HepG2 (cell line): ENCODE results near the gene HSPA1A. TPM values are rescaled to one million over a fixed set of nuclear protein-coding genes. Genes with fewer than 3 reads are reported as not detected.

ENCODE experiments used
- CBX2 ChIP-seq, 2 experiments: fragments of 200-600 bp in 1 of 2; sonication (generic); formaldehyde crosslinking in 1 of 2; IDR thresholded peaks; 2 replicates each; pipeline versions ENCODE4 v1.7.0 to v1.8.1; 2018 to 2022; ENCODE audit warnings: low read depth in 2 of 2, low read length in 1 of 2, mild to moderate bottlenecking in 1 of 2, missing genetic modification reagents in 1 of 2
- HOXA9 ChIP-seq: sonication (generic); formaldehyde crosslinking; IDR thresholded peaks from 2 replicates; pipeline ENCODE4 v1.8.1; 2022; ENCODE audit warnings: missing genetic modification reagents, mild to moderate bottlenecking, moderate library complexity, borderline replicate concordance
- IRF2 ChIP-seq: IDR thresholded peaks from 2 replicates; pipeline ENCODE4 v1.6.1; 2018; ENCODE audit warnings: missing genetic modification reagents, missing compliant biosample characterization
- PHB2 ChIP-seq: fragments of 450-650 bp; IDR thresholded peaks from 2 replicates; pipeline ENCODE4 v1.6.1; 2018; ENCODE audit not compliant: partially characterized antibody
- POLR2G ChIP-seq: fragments of 200-400 bp; formaldehyde crosslinking; IDR thresholded peaks from 2 replicates; pipeline ENCODE4 v1.6.1; 2018; ENCODE audit warnings: mild to moderate bottlenecking, low read depth, low read length, moderate library complexity
- SPEN ChIP-seq: sonication (generic); formaldehyde crosslinking; IDR thresholded peaks from 2 replicates; pipeline ENCODE4 v1.5.1; 2020; ENCODE audit warnings: low read depth, mild to moderate bottlenecking, missing genetic modification reagents
- TEAD2 ChIP-seq: sonication (generic); formaldehyde crosslinking; IDR thresholded peaks from 2 replicates; pipeline ENCODE4 v1.9.0; 2021; ENCODE audit warnings: missing genetic modification reagents
- ZBTB20 ChIP-seq: sonication (generic); formaldehyde crosslinking; IDR thresholded peaks from 2 replicates; pipeline ENCODE4 v1.8.1; 2023; ENCODE audit warnings: missing genetic modification reagents, low read depth, mild to moderate bottlenecking, borderline replicate concordance
- ZFP41 ChIP-seq: sonication (generic); formaldehyde crosslinking; IDR thresholded peaks from 2 replicates; pipeline ENCODE4 v1.4.0; 2020; ENCODE audit warnings: mild to moderate bottlenecking, missing genetic modification reagents, borderline replicate concordance
- ZFP90 ChIP-seq: sonication (generic); formaldehyde crosslinking; IDR thresholded peaks from 2 replicates; pipeline ENCODE4 v1.8.0; 2022; ENCODE audit warnings: missing genetic modification reagents, mild to moderate bottlenecking, inconsistent platforms, borderline replicate concordance
- ZNF329 ChIP-seq: sonication (generic); formaldehyde crosslinking; IDR thresholded peaks from 2 replicates; pipeline ENCODE4 v1.9.0; 2021; ENCODE audit warnings: low read depth, mild to moderate bottlenecking, missing genetic modification reagents
- ZNF564 ChIP-seq: sonication (generic); formaldehyde crosslinking; IDR thresholded peaks from 2 replicates; pipeline ENCODE4 v1.8.1; 2023; ENCODE audit warnings: mild to moderate bottlenecking, missing genetic modification reagents
- ZNF713 ChIP-seq: sonication (generic); formaldehyde crosslinking; IDR thresholded peaks from 2 replicates; pipeline ENCODE4 v1.4.0; 2020; ENCODE audit warnings: mild to moderate bottlenecking, missing genetic modification reagents
- ZNF746 ChIP-seq: sonication (generic); formaldehyde crosslinking; IDR thresholded peaks from 2 replicates; pipeline ENCODE4 v1.8.0; 2022; ENCODE audit warnings: mild to moderate bottlenecking, missing genetic modification reagents
- ZNF761 ChIP-seq: sonication (generic); formaldehyde crosslinking; conservative IDR thresholded peaks from 2 replicates; pipeline ENCODE4 v1.4.0; 2020; ENCODE audit warnings: mild to moderate bottlenecking, missing genetic modification reagents
- ZNF879 ChIP-seq: sonication (generic); formaldehyde crosslinking; IDR thresholded peaks from 2 replicates; pipeline ENCODE4 v1.8.1; 2023; ENCODE audit warnings: missing genetic modification reagents
- polyA plus RNA-seq, 8 experiments: library from polyadenylated mRNA; depleted of rRNA in 3 of 8; stranded (reverse) in 7 of 8; unstranded in 1 of 8; fragments of >200 nt; fragmentation: Illumina TruSeq in 4 of 8; extraction: Trizol in 4 of 8; gene quantifications; 2 replicates each; pipeline versions ENCODE4 v1.2.1 to v1.2.3, GENCODE V29; 2011 to 2016; ENCODE audit warnings: low read depth in 4 of 8, missing spikeins in 1 of 8, mixed read lengths in 1 of 8; ENCODE audit not compliant: insufficient read depth in 1 of 8
- total RNA-seq, 5 experiments: library from RNA; depleted of rRNA; stranded (reverse); fragments of >200 nt; fragmentation: Illumina TruSeq; extraction: Trizol; gene quantifications; 2 replicates each; pipeline ENCODE4 v1.2.3, GENCODE V29; 2016; ENCODE audit warnings: low read depth in 1 of 5
- TF ChIP-seq, protein P1 (sequence below): sonication (generic); formaldehyde crosslinking; IDR thresholded peaks from 2 replicates; pipeline ENCODE4 v1.4.0; 2020; ENCODE audit warnings: missing genetic modification reagents
- TF ChIP-seq, protein P2 (sequence below): sonication (generic); formaldehyde crosslinking; IDR thresholded peaks from 2 replicates; pipeline ENCODE4 v1.8.1; 2023; ENCODE audit warnings: missing genetic modification reagents, inconsistent platforms, borderline replicate concordance
- TF ChIP-seq, protein P3 (sequence below): sonication (generic); formaldehyde crosslinking; IDR thresholded peaks from 2 replicates; pipeline ENCODE4 v1.5.0; 2020; ENCODE audit warnings: missing genetic modification reagents
- TF ChIP-seq, protein P4 (sequence below): IDR thresholded peaks from 2 replicates; pipeline ENCODE4 v1.6.1; 2016

Gene HSPA1A
- total and polyA plus RNA-seq, 2 of the 13 experiments (the other 11 are each of a cell fraction or from before 2014, with no cell fraction given), result 44.5 to 85.0 TPM

DNA sequence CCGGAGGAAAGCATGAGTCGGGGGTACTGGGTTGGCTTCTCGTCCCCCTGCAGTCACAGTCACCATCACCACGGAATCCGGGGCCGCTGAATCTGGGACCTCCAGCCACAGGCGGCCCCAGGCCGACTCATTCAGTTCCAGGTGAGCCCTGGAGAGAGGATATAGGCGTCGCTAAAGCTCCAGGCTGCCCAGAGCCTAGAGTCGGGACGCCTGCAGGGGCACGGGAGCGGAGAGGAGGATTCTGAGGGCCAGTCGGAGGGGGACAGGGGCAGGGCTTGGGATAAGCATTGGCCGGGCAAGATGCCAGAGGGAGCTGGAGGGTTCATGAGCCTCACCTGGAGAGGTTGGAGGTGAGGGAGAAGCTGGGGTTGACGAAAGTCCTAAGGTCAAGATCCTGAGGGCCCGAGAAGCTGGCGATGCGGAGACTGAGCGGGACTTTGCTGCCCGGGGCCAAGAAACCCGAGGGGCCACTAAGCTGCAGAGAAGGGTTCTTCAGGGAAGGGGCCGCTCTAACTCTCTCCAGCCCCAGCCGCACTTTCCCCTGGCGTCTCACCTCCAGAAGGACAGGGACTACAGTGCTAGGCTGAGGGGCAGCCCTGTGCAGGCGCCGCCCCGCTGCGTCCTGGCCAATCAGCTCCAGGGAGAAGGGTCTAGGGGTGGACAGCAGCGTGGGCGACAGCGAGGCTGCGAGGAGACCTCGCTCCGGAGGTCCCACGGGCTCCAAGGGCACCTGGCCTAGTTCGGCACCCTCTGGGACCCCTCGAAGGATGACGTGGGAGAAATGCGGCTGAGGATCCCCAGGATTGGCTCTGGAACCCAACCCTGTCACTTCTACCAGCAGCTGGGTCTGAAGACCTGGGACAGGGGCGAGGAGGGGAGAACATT is 49.2 kb upstream of the HSPA1A start (continued):
- TF ChIP-seq, protein P1, sequence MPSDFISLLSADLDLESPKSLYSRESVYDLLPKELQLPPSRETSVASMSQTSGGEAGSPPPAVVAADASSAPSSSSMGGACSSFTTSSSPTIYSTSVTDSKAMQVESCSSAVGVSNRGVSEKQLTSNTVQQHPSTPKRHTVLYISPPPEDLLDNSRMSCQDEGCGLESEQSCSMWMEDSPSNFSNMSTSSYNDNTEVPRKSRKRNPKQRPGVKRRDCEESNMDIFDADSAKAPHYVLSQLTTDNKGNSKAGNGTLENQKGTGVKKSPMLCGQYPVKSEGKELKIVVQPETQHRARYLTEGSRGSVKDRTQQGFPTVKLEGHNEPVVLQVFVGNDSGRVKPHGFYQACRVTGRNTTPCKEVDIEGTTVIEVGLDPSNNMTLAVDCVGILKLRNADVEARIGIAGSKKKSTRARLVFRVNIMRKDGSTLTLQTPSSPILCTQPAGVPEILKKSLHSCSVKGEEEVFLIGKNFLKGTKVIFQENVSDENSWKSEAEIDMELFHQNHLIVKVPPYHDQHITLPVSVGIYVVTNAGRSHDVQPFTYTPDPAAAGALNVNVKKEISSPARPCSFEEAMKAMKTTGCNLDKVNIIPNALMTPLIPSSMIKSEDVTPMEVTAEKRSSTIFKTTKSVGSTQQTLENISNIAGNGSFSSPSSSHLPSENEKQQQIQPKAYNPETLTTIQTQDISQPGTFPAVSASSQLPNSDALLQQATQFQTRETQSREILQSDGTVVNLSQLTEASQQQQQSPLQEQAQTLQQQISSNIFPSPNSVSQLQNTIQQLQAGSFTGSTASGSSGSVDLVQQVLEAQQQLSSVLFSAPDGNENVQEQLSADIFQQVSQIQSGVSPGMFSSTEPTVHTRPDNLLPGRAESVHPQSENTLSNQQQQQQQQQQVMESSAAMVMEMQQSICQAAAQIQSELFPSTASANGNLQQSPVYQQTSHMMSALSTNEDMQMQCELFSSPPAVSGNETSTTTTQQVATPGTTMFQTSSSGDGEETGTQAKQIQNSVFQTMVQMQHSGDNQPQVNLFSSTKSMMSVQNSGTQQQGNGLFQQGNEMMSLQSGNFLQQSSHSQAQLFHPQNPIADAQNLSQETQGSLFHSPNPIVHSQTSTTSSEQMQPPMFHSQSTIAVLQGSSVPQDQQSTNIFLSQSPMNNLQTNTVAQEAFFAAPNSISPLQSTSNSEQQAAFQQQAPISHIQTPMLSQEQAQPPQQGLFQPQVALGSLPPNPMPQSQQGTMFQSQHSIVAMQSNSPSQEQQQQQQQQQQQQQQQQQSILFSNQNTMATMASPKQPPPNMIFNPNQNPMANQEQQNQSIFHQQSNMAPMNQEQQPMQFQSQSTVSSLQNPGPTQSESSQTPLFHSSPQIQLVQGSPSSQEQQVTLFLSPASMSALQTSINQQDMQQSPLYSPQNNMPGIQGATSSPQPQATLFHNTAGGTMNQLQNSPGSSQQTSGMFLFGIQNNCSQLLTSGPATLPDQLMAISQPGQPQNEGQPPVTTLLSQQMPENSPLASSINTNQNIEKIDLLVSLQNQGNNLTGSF (CRISPR knock-in tag), result peak; percentile 76
- TF ChIP-seq ZBTB20 (peak; percentile 25; the same call in 1 of the 2 replicates), HOXA9 (no peak), ZNF746 (no peak), ZNF879 (CRISPR knock-in tag) (peak; percentile 30; the same call in 1 of the 2 replicates), ZFP41 (CRISPR knock-in tag) (no peak), ZNF761 (CRISPR knock-in tag) (no peak), ZFP90 (CRISPR knock-in tag) (no peak), PHB2 (no peak), POLR2G (peak; percentile 86), ZNF564 (CRISPR knock-in tag) (no peak), SPEN (CRISPR knock-in tag) (no peak), CBX2 (IDR thresholded peaks at IDR 0.05; ENCODE audit: low read depth, low read length) (no peak), CBX2 (CRISPR knock-in tag; IDR thresholded peaks at IDR 0.05; ENCODE audit: low read depth) (no peak), ZNF329 (CRISPR knock-in tag) (no peak), ZNF713 (CRISPR knock-in tag) (peak; percentile 72; the same call in 1 of the 2 replicates), TEAD2 (CRISPR knock-in tag) (no peak), IRF2 (CRISPR knock-in tag) (no peak; the same call in 1 of the 2 replicates)
- TF ChIP-seq, protein P2, sequence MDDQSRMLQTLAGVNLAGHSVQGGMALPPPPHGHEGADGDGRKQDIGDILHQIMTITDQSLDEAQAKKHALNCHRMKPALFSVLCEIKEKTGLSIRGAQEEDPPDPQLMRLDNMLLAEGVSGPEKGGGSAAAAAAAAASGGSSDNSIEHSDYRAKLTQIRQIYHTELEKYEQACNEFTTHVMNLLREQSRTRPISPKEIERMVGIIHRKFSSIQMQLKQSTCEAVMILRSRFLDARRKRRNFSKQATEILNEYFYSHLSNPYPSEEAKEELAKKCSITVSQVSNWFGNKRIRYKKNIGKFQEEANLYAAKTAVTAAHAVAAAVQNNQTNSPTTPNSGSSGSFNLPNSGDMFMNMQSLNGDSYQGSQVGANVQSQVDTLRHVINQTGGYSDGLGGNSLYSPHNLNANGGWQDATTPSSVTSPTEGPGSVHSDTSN (CRISPR knock-in tag), result no peak
- TF ChIP-seq, protein P3, sequence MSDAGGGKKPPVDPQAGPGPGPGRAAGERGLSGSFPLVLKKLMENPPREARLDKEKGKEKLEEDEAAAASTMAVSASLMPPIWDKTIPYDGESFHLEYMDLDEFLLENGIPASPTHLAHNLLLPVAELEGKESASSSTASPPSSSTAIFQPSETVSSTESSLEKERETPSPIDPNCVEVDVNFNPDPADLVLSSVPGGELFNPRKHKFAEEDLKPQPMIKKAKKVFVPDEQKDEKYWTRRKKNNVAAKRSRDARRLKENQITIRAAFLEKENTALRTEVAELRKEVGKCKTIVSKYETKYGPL (CRISPR knock-in tag), result no peak
- TF ChIP-seq, protein P4, sequence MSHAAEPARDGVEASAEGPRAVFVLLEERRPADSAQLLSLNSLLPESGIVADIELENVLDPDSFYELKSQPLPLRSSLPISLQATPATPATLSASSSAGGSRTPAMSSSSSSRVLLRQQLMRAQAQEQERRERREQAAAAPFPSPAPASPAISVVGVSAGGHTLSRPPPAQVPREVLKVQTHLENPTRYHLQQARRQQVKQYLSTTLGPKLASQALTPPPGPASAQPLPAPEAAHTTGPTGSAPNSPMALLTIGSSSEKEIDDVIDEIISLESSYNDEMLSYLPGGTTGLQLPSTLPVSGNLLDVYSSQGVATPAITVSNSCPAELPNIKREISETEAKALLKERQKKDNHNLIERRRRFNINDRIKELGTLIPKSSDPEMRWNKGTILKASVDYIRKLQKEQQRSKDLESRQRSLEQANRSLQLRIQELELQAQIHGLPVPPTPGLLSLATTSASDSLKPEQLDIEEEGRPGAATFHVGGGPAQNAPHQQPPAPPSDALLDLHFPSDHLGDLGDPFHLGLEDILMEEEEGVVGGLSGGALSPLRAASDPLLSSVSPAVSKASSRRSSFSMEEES (CRISPR knock-in tag), result no peak
